HCT116 (cell line): ENCODE data around the gene KLK1. TPM values are rescaled to one million over a fixed set of nuclear protein-coding genes. Genes with fewer than 3 reads are reported as not detected.
A peak's percentile ranks its signal among the peaks of the same experiment; 100 is the strongest.

Experiments used
- ATAC-seq: fragments of 200-7000 bp; cut with Tn5 transposase; 2 replicates; pipeline ENCODE4 v1.9.1; 2020; ENCODE audit warnings: mild to moderate bottlenecking, moderate library complexity
- BruUV-seq: library from RNA; stranded (reverse); fragments of 400-500 nt; replicated peaks from 2 replicates; lab custom pipeline; 2021; lab: Mats Ljungman, UMichigan
- CTCF ChIA-PET: fragments of 300-600 bp; sonication (Branson Sonifier 250); formaldehyde crosslinking; loops from one replicate; lab custom pipeline; 2021; ENCODE audit warnings: antibody characterized with exemption; lab: Charles Lee
- POLR2A ChIA-PET: fragments of 300-600, 350-600 bp; sonication (Branson Sonifier 250); formaldehyde crosslinking; loops from one replicate; lab custom pipeline; 2021; ENCODE audit warnings: antibody characterized with exemption; lab: Charles Lee
- RAD21 ChIA-PET, 2 experiments: fragments of 300-600 bp; sonication (Branson Sonifier 250); formaldehyde crosslinking; loops; one replicate each; lab custom pipeline; 2023; ENCODE audit warnings: low total read pairs in 2 of 2; ENCODE audit not compliant: uncharacterized antibody in 2 of 2, unreplicated experiment in 2 of 2, low non-redundant PET in 1 of 2; lab: Charles Lee
- DNase-seq: peaks from one replicate; pipeline ENCODE4 v3.0.0-alpha.2; 2010; ENCODE audit warnings: low read depth, low spot score
- H2AFZ ChIP-seq: fragments of 200-600 bp; shearing (Covaris generic), sonication (generic); 2 replicates; pipeline ENCODE4 v1.6.1; 2017; ENCODE audit warnings: low read depth, mixed run types, mixed read lengths, antibody characterized with exemption, low read length; ENCODE audit not compliant: poor library complexity, severe bottlenecking
- H3K27ac ChIP-seq: 2 replicates; pipeline ENCODE4 v1.5.1; 2012; ENCODE audit warnings: low read depth, low read length
- H3K27me3 ChIP-seq: fragments of 200-600 bp; sonication (generic); 2 replicates; pipeline ENCODE4 v1.6.1; 2016; ENCODE audit warnings: mixed run types, low read length, mixed read lengths; ENCODE audit not compliant: insufficient read depth
- H3K36me3 ChIP-seq, 2 experiments: fragments of 200-500 bp in 1 of 2; fragments of 200-600 bp in 1 of 2; sonication (Bioruptor generic) in 1 of 2; sonication (generic) in 1 of 2; 2 replicates each; pipeline versions ENCODE4 v1.5.1 to v1.6.1; 2014 to 2016; ENCODE audit warnings: low read length in 2 of 2, inconsistent platforms in 1 of 2, mixed read lengths in 1 of 2, mixed run types in 1 of 2; ENCODE audit not compliant: insufficient read depth in 2 of 2, control insufficient read depth in 1 of 2
- H3K4me1 ChIP-seq, 2 experiments: fragments of 200-600 bp in 1 of 2; sonication (generic) in 1 of 2; 2 replicates each; pipeline versions ENCODE4 v1.5.1 to v1.6.1; 2012 to 2017; ENCODE audit warnings: low read length in 2 of 2, inconsistent platforms in 1 of 2, mild to moderate bottlenecking in 1 of 2, mixed read lengths in 1 of 2, mixed run types in 1 of 2, moderate library complexity in 1 of 2; ENCODE audit not compliant: insufficient read depth in 2 of 2, control insufficient read depth in 1 of 2
- H3K4me2 ChIP-seq: fragments of 200-600 bp; sonication (generic); 2 replicates; pipeline ENCODE4 v1.6.1; 2017; ENCODE audit warnings: mixed run types, low read length, mixed read lengths
- H3K4me3 ChIP-seq, 2 experiments: fragments of 200-600 bp in 1 of 2; sonication (generic) in 1 of 2; replicated peaks in 1 of 2; 2 replicates each; pipeline ENCODE4 v1.5.1; 2011 to 2016; ENCODE audit warnings: low read length in 2 of 2, control low read depth in 1 of 2, low read depth in 1 of 2, mild to moderate bottlenecking in 1 of 2, mixed read lengths in 1 of 2, mixed run types in 1 of 2
- H3K79me2 ChIP-seq: fragments of 200-600 bp; sonication (generic); 2 replicates; pipeline ENCODE4 v1.6.1; 2017; ENCODE audit warnings: mild to moderate bottlenecking, mixed run types, low read length, moderate library complexity, mixed read lengths; ENCODE audit not compliant: insufficient read depth
- H3K9ac ChIP-seq: fragments of 200-600 bp; sonication (generic); 2 replicates; pipeline ENCODE4 v1.6.1; 2016; ENCODE audit warnings: low read length, mixed read lengths
- H3K9me2 ChIP-seq: fragments of 200-600 bp; sonication (generic), shearing (Covaris generic); 2 replicates; pipeline ENCODE4 v1.6.1; 2017; ENCODE audit warnings: mixed run types, mild to moderate bottlenecking, moderate library complexity; ENCODE audit not compliant: insufficient read depth
- H3K9me3 ChIP-seq, 2 experiments: fragments of 200-500 bp in 1 of 2; fragments of 200-600 bp in 1 of 2; sonication (Bioruptor generic) in 1 of 2; sonication (generic) in 1 of 2; 2 replicates each; pipeline ENCODE4 v1.6.1; 2014 to 2017; ENCODE audit warnings: low read length in 2 of 2, mixed read lengths in 2 of 2, inconsistent platforms in 1 of 2, low read depth in 1 of 2, mild to moderate bottlenecking in 1 of 2, mixed run types in 1 of 2, moderate library complexity in 1 of 2; ENCODE audit not compliant: control insufficient read depth in 1 of 2, insufficient read depth in 1 of 2
- H4K20me1 ChIP-seq: fragments of 200-600 bp; sonication (generic), shearing (Covaris generic); 2 replicates; pipeline ENCODE4 v1.6.1; 2017; ENCODE audit warnings: mixed run types, mild to moderate bottlenecking, moderate library complexity; ENCODE audit not compliant: insufficient read depth
- ATF3 ChIP-seq: IDR thresholded peaks from 2 replicates; pipeline ENCODE4 v1.6.1; 2012
- EGR1 ChIP-seq: IDR thresholded peaks from 2 replicates; pipeline ENCODE4 v1.6.1; 2012; ENCODE audit warnings: low read depth
- ELF1 ChIP-seq: IDR thresholded peaks from 2 replicates; pipeline ENCODE4 v1.6.1; 2012; ENCODE audit warnings: low read depth, borderline replicate concordance
- EZH2 ChIP-seq: fragments of 200-600 bp; sonication (generic); IDR thresholded peaks from 2 replicates; pipeline ENCODE4 v1.6.1; 2017; ENCODE audit warnings: antibody characterized with exemption, mixed run types
- FOSL1 ChIP-seq: IDR thresholded peaks from 2 replicates; pipeline ENCODE4 v1.6.1; 2012; ENCODE audit warnings: low read depth
- JUND ChIP-seq: IDR thresholded peaks from 2 replicates; pipeline ENCODE4 v1.6.1; 2012
- POLR2A ChIP-seq: IDR thresholded peaks from 2 replicates; pipeline ENCODE4 v1.7.0; 2011; ENCODE audit warnings: borderline replicate concordance; ENCODE audit not compliant: insufficient read depth, insufficient read length; ENCODE audit errors: extremely low read depth
- RAD21 ChIP-seq: IDR thresholded peaks from 2 replicates; pipeline ENCODE4 v1.6.1; 2012; ENCODE audit warnings: low read depth, mild to moderate bottlenecking
- SIN3A ChIP-seq: IDR thresholded peaks from 2 replicates; pipeline ENCODE4 v1.6.1; 2012; ENCODE audit warnings: low read depth
- SP1 ChIP-seq: IDR thresholded peaks from 2 replicates; pipeline ENCODE4 v1.6.1; 2012; ENCODE audit warnings: low read depth
- TCF7L2 ChIP-seq: IDR thresholded peaks from 2 replicates; pipeline ENCODE4 v1.7.0; 2011; ENCODE audit warnings: borderline replicate concordance, inconsistent platforms; ENCODE audit not compliant: insufficient read depth, insufficient read length; ENCODE audit errors: extremely low read depth
- YY1 ChIP-seq: IDR thresholded peaks from 2 replicates; pipeline ENCODE4 v1.6.1; 2011; ENCODE audit warnings: low read length, low read depth, moderate library complexity, mild to moderate bottlenecking; ENCODE audit not compliant: insufficient replicate concordance; ENCODE audit errors: extremely low read depth
- ZFX ChIP-seq: fragments of 450-650 bp; IDR thresholded peaks from 2 replicates; pipeline ENCODE4 v1.6.1; 2017
- ZNF274 ChIP-seq: fragments of 200-500 bp; sonication (Bioruptor generic); IDR thresholded peaks from 2 replicates; pipeline ENCODE4 v1.6.1; 2014; ENCODE audit warnings: mild to moderate bottlenecking, low read depth, low read length, inconsistent platforms
- intact Hi-C: fragments of 100-400 bp; cut with micrococcal nuclease; formaldehyde crosslinking; loops from 2 replicates; pipeline ENCODE4 v1.10.0; 2022
- total RNA-seq: library from RNA; stranded (reverse); gene quantifications from one replicate; pipeline ENCODE4 v1.2.1, GENCODE V29; 2021; ENCODE audit not compliant: unreplicated experiment
- TF ChIP-seq, protein P1 (sequence below): IDR thresholded peaks from 2 replicates; pipeline ENCODE4 v1.6.1; 2011; ENCODE audit warnings: mild to moderate bottlenecking, low read length, moderate library complexity; ENCODE audit not compliant: insufficient replicate concordance; ENCODE audit errors: extremely low read depth

Gene KLK1
- total RNA-seq, 1 experiment from 2014 or later, result 3.3 TPM

- ChIA-PET POLR2A (interaction anchor here (0.8 to 1.1 kb wide), 2 partner anchors 28 to 53 kb away, joined by 4 to 5 read pairs; no protein-coding TSS in a partner anchor), CTCF (interaction anchor here (0.8 to 2.8 kb wide), 4 partner anchors 52 to 239 kb away, joined by 3 to 13 read pairs (median 3); no protein-coding TSS in a partner anchor), RAD21 (interaction anchor here in 1 of 2 experiments (0.6 kb wide), 1 partner anchor 10 kb away, joined by 3 read pairs; no protein-coding TSS in a partner anchor)
- Histone ChIP-seq H2AFZ (peak overlapping the region; percentile 74), H3K27me3 (peaks cover 14% of the 10 kb centered on the region; the same call in 1 of the 2 replicates), H3K4me1 (peaks cover 6 to 20% of the 10 kb centered on the region in 2 experiments; a peak in 3 of 4 replicates), H3K27ac (no peak overlapping the region), H3K9me3 (no peaks in the 10 kb centered on the region), H3K4me2 (peak overlapping the region; percentile 71), H3K4me3 (no peak overlapping the region), H3K9ac (no peak overlapping the region), H3K9me2 (no peaks in the 10 kb centered on the region), H3K79me2 (no peaks in the 10 kb centered on the region), H3K36me3 (no peaks in the 10 kb centered on the region), H4K20me1 (no peaks in the 10 kb centered on the region)
- intact Hi-C loops, result no loop called here
- no TSS peak for BruUV-seq
- no peak for DNase-seq
- no peak for ATAC-seq
- TF ChIP-seq RAD21 (no peak), EZH2 (no peak), POLR2A (no peak), SP1 (no peak), TCF7L2 (no peak), JUND (no peak), ELF1 (no peak), ZFX (no peak), YY1 (no peak), EGR1 (no peak), ATF3 (no peak), SIN3A (no peak), ZNF274 (no peak), FOSL1 (no peak)
- TF ChIP-seq, protein P1, sequence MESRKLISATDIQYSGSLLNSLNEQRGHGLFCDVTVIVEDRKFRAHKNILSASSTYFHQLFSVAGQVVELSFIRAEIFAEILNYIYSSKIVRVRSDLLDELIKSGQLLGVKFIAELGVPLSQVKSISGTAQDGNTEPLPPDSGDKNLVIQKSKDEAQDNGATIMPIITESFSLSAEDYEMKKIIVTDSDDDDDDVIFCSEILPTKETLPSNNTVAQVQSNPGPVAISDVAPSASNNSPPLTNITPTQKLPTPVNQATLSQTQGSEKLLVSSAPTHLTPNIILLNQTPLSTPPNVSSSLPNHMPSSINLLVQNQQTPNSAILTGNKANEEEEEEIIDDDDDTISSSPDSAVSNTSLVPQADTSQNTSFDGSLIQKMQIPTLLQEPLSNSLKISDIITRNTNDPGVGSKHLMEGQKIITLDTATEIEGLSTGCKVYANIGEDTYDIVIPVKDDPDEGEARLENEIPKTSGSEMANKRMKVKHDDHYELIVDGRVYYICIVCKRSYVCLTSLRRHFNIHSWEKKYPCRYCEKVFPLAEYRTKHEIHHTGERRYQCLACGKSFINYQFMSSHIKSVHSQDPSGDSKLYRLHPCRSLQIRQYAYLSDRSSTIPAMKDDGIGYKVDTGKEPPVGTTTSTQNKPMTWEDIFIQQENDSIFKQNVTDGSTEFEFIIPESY, result no peak
Measured at GRCh38 chr19:50777261-50777660, 46.3 kb downstream of the KLK1 start.
